Measurements from ENCODE around the gene OPHN1.
"Not testable (repeated sequence)": the region's sequence is repeated elsewhere in the genome, so short reads cannot be mapped to it uniquely, and the experiment has no call there.

The OPHN1 gene

DNA sequence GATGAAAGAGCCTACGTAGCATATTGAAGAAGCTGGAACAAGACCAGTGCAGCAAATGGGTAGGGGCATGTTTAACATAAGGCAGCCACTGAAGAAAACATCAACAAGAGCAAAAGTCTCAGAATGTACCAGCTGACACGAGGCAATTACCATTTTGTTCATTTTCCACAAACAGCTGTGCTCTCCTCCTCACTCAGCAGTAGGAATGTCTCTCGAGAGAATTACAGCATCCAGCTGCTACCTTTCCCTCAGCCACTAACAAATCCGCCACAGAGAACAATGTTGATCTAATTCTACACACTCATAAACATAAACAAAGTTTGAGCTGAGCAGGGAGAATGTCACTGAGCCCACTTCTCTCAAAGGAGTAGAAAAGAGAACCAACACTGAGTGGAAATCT is 68.0 kb downstream of the OPHN1 start:
- in situ Hi-C loops (cut with MboI; ENCODE audit: low sequenced_read_pairs), result no loop called here

DNA sequence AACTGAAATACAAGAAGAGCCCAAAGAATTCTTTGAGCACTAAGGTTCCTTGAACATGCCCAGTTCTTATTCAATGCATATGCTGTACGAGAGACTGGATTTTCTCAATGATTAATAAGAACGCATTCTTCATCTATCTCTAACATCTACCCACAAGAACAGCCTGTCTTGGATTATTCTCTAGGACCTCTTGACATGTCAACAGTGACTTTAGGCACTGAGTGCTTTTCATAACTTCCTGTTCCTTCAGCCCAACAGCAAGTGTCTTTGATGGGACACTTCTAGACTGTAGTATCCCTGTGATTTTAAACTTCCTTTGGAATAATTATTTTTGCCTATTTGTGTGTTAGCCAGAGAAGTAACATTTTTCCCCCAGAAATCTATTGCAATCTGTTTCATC is 69.3 kb downstream of the OPHN1 start:
- in situ Hi-C loops (cut with MboI; ENCODE audit: low sequenced_read_pairs), result no loop called here

DNA sequence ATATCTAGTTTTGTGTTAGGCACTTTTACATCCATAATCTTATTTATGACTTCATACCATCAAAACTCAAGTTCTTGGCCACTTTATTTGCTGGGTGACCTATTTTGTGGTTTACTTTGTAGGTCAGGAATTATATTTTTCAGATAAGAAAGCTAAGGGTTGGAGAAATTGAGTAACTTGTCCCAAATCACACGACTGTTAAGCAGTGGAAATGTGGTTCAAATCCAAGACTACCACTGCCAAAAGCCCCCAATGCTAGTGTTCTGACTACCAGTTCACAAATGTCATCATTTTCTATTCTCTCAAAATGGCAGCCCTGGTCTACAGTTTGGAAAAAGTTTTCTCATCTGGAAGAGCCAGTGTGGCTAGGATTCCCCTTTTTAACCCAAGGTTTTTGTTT is 74.6 kb downstream of the OPHN1 start:
- in situ Hi-C loops (cut with MboI; ENCODE audit: low sequenced_read_pairs), result no loop called here

DNA sequence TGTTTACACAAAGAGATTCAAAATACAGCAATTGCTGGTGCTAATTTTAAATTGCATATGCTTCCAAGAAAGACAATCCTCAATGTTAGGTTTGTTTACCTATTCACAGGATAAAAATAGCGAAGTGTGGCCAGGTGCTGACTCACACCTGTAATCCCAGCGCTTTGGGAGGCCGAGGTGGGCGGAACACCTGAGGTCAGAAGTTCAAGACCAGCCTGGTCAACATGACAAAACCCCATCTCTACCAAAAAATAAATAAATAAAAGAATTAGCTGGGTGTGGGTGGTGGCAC is 77.7 kb downstream of the OPHN1 start:
- in situ Hi-C loops (cut with MboI; ENCODE audit: low sequenced_read_pairs), result no loop called here

DNA sequence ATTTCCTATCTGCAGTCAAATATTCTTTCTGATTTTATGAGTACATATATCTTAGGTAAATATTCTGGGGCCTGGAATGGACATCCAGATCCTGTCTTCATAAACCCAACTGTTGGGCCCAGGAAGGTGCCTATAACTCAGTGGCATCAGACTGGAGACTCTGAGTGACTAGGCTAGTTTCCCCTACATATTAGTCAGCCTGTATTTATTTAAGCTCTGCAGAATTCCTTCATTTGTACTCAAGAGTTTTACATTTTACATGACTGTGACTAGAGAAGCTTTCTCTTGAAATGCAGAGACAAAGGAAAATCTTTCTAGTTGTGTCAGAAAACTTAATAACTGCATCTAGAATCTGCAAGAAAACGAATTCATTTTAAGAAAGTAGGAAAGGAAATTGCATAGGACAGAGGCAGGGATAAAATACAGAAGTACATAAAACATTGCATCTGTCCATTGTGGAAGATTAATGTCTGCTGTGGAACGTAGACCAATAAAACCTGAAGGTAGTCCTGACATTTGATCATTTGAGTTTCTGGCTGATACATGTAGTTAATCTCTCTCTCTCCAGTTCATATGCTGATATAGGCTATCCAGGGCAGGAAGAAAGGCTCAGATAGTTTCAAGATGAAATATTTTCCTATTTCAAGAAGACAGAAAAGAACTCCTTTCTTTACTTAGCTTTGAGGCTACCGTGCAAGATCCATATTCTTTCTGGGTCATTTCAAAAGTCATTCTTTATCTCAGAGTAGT is 78.2 kb downstream of the OPHN1 start:
- in situ Hi-C loops (cut with MboI; ENCODE audit: low sequenced_read_pairs), result no loop called here

DNA sequence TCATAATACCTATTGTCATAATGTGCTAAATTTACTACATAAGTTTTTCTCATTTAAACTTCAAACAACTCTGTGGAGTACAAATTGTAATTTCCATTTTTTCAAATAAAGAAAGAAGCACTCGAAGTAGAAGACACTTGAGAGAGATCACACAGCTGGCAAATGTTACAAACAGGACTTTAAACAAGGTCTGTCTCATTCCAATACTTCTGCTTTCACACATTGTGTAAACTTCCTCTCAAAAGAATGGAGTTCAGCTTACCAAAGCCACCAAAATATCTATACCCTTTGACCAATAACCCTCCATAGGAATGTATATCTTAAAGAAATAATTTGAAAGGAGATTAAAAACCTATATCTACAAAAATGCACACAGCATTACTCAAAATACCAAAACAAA is 88.3 kb downstream of the OPHN1 start:
- in situ Hi-C loops (cut with MboI; ENCODE audit: low sequenced_read_pairs), result no loop called here

DNA sequence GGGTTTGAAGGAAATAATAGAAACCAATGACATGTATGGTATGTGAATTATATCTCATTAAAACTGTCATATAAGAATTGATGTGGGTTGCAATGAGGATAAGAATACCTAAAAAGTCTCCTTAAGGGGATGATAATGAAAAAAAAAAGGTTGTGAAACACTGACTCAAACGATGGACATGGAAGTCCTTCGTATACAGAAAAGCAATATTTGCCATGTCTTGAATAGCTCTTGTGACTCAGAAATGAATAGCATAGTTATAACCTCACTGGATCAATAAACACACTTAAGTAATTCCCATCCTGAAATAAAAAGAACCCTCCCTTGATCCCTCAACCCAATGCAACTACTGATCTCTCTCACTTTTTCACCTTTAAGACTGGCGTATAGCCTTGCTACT is 89.7 kb downstream of the OPHN1 start:
- in situ Hi-C loops (cut with MboI; ENCODE audit: low sequenced_read_pairs), result no loop called here

DNA sequence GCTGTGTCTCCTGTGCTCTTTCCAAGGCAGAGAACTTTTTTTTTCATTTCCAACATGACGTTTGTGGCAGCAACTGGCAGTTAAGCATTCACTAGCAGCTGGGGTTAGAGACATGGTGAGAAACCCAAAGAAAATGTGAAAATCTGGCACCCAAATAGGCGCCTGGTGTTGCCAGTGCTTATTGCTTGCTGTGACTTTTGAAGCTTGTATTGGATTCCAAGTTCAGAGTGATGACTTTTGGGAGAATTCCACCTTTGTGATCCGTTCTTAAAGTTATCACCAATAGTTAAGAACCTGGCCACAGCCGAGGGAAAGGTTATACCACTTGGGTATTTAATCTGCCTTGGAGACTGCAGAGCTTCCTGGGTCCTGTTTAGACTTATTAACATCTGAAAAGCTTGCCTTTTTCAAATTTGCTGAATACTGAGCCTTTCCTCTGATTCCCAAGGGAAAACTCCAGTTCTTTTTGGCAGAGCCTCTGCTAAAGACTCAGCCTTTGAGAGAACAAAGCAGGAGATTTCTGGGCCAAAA is 101.0 kb downstream of the OPHN1 start:
- in situ Hi-C loops (cut with MboI; ENCODE audit: low sequenced_read_pairs), result no loop called here

DNA sequence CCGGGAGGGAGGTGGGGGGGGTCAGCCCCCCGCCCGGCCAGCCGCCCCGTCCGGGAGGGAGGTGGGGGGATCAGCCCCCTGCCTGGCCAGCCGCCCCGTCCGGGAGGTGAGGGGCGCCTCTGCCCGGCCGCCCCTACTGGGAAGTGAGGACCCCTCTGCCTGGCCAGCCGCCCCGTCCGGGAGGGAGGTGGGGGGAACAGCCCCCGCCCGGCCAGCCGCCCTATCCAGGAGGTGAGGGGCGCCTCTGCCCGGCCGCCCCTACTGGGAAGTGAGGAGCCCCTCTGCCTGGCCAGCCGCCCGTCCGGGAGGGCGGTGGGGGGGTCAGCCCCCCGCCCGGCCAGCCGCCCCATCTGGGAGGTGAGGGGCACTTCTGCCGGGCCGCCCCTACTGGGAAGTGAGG is 106.5 kb downstream of the OPHN1 start:
- in situ Hi-C loops (cut with MboI; ENCODE audit: low sequenced_read_pairs), result not testable (repeated sequence)

DNA sequence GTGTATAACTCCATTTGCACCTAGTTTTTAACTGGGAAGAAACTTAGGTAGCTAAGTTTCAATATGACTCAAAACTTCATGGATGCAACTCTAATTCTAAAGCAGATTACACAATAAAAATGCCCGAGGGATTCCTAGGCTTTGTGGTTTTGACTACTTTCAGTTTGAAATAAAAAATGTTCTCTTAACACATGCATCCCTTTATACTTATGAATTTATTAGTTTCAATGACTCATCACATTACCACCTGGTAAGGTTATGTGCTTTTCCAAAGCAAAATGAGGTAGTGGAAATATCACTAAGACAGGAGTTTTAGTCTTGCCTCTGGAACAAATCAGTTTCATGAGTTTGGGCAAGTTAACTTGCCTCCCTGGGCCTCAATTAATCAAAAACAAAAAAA is 125.5 kb downstream of the OPHN1 start:
- in situ Hi-C loops (cut with MboI; ENCODE audit: low sequenced_read_pairs), result no loop called here

DNA sequence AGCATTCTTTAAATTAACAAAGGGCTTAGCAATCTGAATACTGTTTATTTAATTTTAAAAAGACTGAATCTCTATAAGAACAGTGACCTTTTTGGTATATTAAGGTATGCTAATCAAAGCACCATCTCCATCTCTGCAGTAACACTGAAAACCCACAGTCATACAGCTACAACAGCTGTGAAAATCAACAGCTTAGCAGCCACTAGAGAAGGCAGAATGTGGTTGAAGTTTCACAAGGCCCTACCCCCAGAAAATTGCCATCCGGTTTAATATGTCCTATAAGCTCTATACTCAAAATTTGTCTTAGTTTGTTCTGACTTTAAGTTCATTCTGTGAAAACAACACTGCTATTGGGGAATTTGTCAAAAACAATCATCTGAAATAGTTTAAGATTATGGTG is 128.7 kb downstream of the OPHN1 start:
- in situ Hi-C loops (cut with MboI; ENCODE audit: low sequenced_read_pairs), result no loop called here

DNA sequence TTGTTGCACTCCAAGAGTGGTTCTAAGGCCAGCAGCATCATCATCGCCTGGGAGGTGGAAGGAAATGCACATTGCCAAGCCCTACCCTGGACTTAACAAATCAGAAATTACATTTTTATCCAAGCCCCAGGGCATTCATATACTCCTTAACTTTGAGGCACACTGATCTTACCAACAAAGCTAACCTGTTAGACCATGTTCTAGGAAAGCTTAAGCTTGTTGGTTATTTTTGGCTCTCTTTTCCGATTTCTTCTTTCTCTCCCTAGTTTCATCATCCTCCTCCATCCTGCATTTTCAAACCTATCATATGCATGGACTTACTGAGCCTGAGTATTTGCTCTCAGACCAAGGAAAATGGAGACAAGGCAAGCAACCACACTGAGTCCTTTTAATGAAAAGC is 133.4 kb downstream of the OPHN1 start:
- in situ Hi-C loops (cut with MboI; ENCODE audit: low sequenced_read_pairs), result no loop called here

DNA sequence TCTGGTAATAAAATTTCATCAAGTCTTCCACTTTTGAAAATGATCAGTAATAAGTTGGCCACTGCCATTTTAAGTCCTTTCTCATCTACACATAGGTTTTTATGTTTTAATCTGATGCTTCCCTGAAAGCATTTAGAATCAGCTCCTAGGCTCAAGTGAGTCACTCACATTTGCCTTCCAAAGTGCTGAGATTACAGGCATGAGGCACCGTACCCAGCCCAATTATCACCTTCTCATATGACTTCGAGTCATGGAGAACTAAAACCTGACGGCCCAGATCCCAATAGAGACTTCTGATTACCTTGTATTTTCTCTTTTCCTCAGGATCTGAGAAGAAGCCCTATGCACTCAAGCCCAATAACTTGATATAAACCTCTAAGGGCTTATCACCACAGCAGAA is 140.8 kb downstream of the OPHN1 start:
- in situ Hi-C loops (cut with MboI; ENCODE audit: low sequenced_read_pairs), result no loop called here

DNA sequence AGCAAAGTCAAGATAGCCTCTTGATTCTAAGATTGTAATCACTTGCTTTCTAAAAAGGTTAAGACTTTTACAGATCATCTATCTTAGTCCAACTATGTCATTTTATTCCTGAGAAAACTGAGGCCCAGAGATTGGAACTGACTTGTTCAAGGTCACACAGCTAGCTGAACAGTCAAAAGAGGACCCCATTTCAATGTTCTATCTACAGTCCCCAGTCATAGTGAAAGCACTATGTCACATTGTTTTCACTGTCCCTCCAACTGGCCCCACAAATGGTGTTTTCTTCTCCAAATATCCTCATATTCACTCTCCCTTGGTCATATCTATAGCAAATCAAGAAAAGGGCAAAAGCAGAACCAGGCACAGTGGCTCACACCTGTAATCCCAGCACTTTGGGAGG is 145.2 kb downstream of the OPHN1 start:
- in situ Hi-C loops (cut with MboI; ENCODE audit: low sequenced_read_pairs), result no loop called here

DNA sequence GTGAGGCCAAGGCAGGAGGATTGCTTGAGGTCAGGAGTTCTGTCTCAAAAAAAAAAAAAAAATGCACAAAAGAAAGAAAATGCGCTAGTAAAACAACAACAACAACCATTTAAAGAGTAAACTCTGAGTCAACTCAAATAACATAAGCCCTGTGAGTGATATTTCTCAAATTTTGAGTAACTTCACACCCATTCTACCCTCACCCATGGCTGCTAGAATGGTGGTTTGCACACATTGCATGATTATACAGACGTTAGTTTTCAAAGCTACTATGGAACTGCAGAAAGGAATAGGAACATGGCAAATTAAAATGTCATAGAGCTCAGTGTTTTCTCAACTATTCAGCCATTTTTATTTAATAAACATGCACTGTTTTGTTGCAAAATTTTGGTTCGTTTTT is 145.9 kb downstream of the OPHN1 start:
- in situ Hi-C loops (cut with MboI; ENCODE audit: low sequenced_read_pairs), result no loop called here

DNA sequence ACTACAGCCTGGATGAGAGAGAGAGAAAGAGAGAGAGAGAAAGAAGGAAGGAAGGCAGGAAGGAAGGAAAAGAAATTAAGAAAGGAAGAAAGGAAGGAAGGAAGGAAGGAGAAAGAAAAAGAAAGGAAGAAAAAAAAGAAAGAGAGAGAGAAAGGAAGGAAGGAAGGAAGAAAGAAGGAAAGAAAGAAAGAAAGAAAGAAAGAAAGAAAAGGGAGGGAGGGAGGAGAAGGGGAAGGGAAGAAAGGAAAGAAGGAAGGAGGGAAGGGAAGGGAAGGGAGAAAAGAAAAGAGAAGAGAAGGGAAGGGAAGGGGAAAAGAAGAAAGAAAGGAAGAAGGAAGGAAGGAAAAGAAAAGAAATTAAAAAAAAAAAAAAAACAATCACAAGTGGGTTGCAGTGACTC is 146.3 kb downstream of the OPHN1 start:
- in situ Hi-C loops (cut with MboI; ENCODE audit: low sequenced_read_pairs), result no loop called here

DNA sequence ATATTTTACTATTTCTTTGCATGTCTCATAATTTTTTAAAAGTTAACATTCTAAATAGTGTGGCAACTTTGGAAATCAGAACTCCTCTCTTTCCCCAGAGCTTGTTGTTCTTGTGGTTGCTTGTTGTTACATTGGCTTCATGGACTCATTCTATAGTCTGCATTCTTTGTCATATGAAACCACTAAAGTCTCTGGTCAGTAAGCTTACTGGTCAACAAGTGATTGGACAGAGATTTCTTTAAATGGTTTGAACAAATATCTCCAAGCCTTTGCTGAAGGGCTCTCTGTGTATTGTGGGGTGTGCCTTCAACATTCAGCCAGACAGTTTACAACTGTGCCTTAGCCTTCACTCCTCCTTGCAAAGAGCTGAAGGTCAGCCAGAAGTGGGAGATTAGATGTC is 147.2 kb downstream of the OPHN1 start:
- in situ Hi-C loops (cut with MboI; ENCODE audit: low sequenced_read_pairs), result no loop called here

DNA sequence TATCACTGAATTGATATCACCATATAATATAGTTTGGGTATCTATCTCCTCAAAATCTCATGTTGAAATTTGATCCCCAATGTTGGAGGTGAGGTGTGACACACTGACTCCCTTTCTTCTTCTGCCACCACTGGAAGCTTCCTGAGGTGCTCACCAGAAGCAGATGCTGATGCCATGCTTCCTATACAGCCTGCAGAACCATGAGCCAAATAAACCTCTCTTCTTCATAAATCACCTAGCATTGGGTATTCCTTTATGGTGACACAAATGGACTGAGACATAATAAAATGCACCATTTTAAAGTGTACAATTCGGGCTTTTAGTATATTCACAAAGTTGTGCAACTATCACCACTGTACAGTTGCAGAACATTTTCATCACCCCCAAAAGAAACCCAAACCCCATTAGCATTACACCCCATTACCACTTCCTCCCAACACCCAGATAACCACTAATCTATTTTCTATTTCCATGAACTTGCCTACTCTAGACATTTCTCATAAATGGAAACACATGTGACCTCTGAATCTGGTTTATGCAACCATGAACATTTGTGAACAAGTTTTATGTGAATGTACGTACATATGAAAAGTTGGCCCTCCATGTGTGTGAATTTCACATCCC is 148.9 kb downstream of the OPHN1 start:
- in situ Hi-C loops (cut with MboI; ENCODE audit: low sequenced_read_pairs), result no loop called here

DNA sequence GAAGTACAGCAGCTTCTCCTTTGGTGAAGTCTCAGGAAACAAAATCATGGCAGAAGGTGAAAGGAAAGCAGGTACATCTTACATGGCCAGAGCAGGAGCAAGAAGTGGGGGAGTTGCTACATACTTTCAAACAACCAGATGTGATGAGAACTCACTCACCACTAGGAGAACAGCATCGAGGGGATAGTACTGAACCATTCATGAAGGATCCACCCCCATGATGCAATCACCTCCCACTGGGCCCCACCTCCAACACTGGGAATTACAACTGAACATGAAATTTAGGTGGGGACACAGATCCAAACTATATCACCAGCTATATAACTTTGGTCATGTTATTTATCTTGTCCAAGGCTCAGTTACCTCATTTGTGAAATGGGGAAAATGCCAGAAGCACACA is 159.4 kb downstream of the OPHN1 start:
- in situ Hi-C loops (cut with MboI; ENCODE audit: low sequenced_read_pairs), result no loop called here

DNA sequence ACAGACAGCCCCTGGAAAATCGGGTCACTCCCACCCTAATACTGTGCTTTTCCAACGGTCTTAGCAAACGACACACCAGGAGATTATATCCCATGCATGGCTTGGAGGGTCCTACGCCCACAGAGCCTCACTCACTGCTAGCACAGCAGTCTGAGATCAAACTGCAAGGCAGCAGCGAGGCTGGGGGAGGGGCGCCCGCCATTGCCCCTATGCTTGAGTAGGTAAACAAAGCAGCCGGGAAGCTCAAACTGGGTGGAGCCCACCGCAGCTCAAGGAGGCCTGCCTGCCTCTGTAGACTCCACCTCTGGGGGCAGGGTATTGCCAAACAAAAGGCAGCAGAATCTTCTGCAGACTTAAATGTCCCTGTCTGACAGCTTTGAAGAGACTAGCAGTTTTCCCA is 168.5 kb downstream of the OPHN1 start:
- in situ Hi-C loops (cut with MboI; ENCODE audit: low sequenced_read_pairs), result not testable (repeated sequence)

DNA sequence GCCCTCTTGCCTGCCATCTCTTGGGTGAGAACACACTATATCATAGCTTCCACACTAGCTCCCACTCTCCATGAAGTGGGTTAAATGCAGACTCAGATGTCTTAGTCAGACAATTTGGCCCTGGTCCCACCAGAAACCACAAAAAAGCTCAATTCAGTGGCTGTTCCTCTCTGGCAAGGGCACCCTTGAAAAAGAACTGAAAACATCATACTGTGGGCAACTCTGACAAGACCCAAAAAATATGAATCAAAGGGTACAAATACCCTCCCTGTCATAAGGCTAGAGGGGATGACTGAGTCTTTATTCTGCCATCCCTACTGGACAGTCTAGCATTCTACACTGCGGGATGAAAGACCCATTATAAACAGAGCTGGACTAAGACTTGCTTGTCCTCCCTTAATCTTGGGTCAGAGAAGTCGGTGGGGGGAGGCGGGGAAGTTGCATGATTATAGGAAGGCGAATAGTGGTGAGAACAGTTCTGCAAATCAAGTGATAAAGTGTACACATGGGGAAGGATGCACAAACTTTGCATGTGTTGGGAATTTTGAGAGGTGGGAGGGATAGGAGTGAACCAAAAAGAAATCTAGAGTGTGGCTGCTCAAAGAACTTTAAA is 172.1 kb downstream of the OPHN1 start:
- in situ Hi-C loops (cut with MboI; ENCODE audit: low sequenced_read_pairs), result no loop called here

DNA sequence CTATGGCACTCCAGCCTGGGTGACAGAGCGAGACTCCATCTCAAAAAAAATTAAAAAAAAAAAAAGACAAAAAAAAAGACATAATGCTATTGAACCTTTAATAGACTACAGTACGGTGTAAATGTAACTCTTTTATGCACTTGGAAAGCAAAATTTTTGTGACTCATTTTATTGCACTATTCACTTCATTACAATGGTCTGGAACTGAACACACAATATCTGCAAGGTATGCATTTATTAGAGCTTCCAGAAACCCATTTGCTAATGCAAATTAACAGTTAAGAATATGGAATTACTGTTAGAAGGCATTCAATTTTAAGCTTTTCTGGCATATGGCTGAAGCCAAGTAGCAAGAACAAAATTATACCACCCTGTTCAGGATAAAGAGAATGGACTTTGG is 176.3 kb downstream of the OPHN1 start:
- in situ Hi-C loops (cut with MboI; ENCODE audit: low sequenced_read_pairs), result no loop called here

All from HL-60/S4 treated with phorbol 12-myristate 13-acetate at 8.2 ng/mL for 4 days and 3 days (cell line).